GM15510 (cell line): ENCODE data around the gene MED25.

Experiments
- POLR2A ChIP-seq: IDR thresholded peaks from 3 replicates; pipeline ENCODE4 v1.6.1; 2011; ENCODE audit warnings: borderline replicate concordance; ENCODE audit not compliant: insufficient read length; ENCODE audit errors: extremely low read depth

The MED25 gene

GRCh38 chr19:49871349-49871985 lies 53.4 kb downstream of the MED25 start:
- no peak for TF ChIP-seq POLR2A

- TF ChIP-seq POLR2A: no peak
Measured at GRCh38 chr19:49872245-49873128, 54.4 kb downstream of the MED25 start.

GRCh38 chr19:49873129-49873521 lies 55.0 kb downstream of the MED25 start:
- TF ChIP-seq POLR2A: no peak

- no peak for TF ChIP-seq POLR2A
Measured at GRCh38 chr19:49873834-49874233, 55.7 kb downstream of the MED25 start.

- TF ChIP-seq POLR2A: no peak
Measured at GRCh38 chr19:49874503-49875157, 56.5 kb downstream of the MED25 start.

- no peak for TF ChIP-seq POLR2A
Measured at GRCh38 chr19:49875177-49875576, 57.1 kb downstream of the MED25 start.

GRCh38 chr19:49875857-49876421 lies 57.9 kb downstream of the MED25 start:
- peak; percentile 58 for TF ChIP-seq POLR2A

- peak; percentile 39 for TF ChIP-seq POLR2A
Measured at GRCh38 chr19:49876422-49877019, 58.4 kb downstream of the MED25 start.

GRCh38 chr19:49877020-49877878 lies 59.2 kb downstream of the MED25 start, which contains the start of the genes AKT1S1 and TBC1D17:
AKT1S1 (minus strand) TSS chr19:49877355; CDS start chr19:49873295, 4,060 bp downstream.
TBC1D17 (plus strand) TSS chr19:49877702; CDS start chr19:49877724, 22 bp downstream.
- TF ChIP-seq POLR2A: peak; percentile 45

- peak; percentile 1 for TF ChIP-seq POLR2A
Measured at GRCh38 chr19:49877879-49878743, 60.0 kb downstream of the MED25 start.

GRCh38 chr19:49878744-49879070 lies 60.6 kb downstream of the MED25 start:
- no peak for TF ChIP-seq POLR2A

- TF ChIP-seq POLR2A: no peak
Measured at GRCh38 chr19:49879243-49879963, 61.3 kb downstream of the MED25 start.
